CMK (cell line): ENCODE measurements around the gene CCDC191.

Experiments used
- DNase-seq: peaks from one replicate; pipeline ENCODE4 v3.0.0-alpha.2; 2010; ENCODE audit warnings: low read depth

Gene CCDC191

DNA sequence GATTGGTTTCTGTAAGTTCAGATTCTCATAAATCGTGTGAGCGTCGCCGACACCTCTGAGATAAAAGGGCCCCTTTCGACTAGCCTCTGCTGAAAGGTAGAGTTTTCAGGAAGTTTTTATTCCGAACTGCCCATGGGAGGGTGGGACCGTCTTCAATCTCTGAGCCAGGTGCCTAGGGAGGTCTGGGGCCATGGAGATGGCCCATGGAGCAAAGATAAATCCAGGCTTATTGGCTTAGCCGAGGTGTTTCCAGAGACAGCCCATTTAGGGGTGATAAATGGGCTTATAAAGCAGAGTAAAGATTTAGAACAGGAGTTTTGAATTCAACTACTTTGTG is 653 bp upstream of the CCDC191 start:
- no peak for DNase-seq

DNA sequence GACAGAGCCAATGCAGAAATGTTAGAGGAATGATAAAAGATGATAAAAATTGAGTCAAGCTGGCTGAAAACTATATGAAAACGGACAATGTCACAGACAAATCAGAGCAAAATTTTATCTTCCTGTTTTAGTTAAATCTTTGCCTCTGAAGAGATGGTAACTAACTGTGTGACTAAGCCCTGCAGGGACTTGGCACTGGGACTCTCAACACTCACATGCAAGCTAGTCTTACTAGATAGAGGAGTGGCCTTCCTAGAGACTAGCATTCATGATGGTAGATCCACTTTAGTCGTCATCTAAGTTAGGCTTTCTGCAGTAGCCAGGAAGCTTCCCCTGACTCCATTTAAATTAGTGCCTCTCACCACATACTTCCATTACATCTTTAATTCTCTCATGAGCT is 4.1 kb downstream of the CCDC191 start:
- no peak for DNase-seq

DNA sequence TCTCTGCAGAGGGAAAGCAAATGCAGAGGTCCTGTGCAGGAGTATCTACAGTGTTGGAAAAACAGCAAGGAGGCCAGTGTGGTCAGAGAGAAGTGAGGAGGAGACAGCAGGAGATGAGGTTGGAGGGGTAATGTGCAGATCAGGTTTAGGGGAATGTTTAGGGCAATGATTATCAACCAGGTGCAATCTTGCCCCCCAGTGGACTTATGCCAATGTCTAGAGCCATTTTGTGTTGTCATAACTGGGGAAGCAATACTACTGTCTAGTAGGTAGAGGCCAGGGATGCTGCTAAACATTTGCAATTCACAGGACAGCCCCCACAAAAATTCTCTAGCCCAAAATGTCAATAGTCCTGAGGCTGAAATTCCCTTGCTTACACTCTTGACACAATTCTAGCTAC is 13.1 kb downstream of the CCDC191 start:
- DNase-seq = no peak

DNA sequence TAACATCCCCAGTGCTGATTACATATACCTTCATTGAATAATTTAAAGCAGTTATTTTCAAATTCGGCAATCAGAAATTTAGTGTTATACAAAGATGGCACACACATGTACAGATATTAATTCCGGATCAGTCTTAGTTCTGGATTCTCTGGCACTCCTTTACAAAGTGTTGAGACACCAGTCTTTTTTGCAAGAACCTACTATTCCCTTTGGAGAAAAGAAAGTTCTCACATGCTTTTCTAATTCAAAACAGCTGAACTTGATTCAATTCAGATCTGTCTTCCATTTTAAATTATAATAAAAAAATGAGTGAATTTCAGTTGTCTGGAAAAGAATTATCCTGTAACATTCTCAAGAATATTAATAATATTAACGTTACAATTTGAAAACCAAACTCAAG is 20.4 kb downstream of the CCDC191 start:
- no peak for DNase-seq

DNA sequence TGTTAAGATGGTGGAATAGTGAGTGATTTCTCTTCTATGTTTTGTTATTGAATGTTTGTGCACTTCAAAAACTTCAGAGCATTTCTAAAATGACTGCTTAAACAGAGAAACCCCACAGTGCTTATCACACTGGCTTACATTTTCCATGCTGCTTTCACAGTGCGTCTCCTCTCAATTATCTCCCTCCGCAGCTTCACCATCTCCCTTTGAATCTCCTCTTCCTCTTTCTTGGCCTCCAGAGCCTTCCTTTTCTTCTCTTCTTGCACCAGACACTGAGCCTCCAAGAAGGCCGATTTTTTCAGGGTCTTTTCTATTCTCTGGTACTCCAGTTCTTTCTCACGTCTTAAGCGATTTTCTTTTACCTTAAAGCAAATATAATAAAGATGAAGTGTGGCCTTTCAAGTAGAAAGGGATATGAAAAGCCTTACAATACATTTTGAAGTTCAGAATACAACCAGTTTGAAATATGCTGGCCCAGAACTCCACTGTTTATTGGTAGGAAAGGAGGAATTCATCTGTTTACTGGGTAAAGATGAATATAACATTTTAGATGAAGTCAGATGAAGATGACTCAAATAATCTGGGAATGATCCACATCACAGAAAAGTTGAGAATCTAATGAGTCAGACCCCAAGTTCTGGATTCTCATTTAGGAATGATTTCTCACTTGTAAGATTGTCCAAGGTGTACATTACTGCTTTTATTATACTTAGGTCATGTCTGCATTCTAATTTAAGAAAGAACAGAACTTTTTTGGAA is 21.4 kb downstream of the CCDC191 start:
- DNase-seq = no peak

DNA sequence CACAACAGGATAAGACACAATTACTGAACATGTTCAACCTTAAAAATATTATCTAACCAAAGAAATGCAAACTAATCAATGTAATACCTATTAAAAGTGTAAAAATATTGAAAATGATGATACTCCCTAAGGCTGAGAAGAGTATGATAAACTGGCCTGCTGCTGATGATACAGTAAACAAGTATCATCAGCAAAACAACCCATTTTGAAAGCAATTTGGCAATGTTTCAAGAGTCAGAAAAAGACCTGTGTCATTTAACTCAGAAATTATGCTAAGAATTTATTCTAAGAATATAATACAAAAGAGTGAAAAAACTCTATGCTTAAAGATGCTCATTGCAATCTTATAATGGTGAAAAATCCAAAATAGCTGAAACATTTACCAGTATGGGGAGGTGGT is 22.1 kb downstream of the CCDC191 start:
- no peak for DNase-seq

DNA sequence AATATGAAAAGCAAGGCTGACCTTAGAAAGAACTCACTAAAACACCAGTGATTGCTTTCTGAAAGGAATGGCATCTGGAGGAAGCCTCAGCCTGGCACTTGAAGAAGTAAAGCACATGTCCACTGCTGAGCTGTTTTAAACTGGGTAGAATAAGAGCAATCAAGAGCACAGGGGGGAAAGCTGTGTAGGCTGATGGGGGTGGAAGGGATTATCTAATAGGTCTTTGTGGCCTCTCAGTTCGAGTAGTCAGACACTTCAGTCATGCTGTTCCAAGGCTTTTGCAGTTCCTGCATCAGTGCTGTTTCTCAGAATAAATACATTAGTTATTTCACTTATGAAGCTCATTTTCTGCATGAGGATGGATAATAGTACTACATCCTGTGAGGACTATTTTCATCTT is 22.6 kb downstream of the CCDC191 start:
- no peak for DNase-seq

DNA sequence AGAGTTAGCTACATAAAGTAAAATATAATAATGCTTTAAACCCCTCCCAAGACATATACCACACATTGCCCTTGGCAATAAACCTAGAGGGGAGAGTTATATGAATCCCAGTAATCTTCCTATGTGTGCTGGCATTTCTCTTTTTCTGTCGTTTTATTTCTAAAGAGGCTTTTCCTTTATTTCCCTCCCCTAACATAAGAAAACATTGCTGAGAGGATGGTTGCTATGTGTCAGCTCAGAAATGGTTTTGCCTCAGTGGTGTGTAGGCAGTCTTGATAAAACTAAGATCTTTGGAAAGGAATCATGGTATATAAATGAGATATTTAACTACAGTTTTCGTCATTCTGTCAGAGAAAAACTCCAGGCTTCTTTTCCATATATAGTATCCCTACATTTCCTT is 30.0 kb downstream of the CCDC191 start:
- DNase-seq = no peak

DNA sequence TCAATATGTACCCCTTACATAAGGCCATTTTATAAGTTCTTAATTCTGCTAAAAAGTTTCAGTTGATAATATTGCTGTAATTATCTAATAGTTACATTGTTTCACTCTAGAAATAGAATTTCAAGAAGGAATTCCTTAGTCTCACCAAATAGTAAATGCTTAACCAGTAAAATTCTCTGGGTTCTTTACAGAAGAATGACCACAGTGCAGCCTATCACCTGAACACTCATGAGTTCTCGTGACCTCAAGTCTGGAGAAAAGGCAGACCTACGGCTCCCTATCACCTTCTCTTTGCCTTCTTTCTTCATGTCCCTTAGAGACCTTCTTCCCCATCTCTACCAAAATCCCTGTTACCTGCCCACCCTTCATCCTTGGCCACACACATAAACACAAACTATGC is 30.9 kb downstream of the CCDC191 start:
- no peak for DNase-seq

DNA sequence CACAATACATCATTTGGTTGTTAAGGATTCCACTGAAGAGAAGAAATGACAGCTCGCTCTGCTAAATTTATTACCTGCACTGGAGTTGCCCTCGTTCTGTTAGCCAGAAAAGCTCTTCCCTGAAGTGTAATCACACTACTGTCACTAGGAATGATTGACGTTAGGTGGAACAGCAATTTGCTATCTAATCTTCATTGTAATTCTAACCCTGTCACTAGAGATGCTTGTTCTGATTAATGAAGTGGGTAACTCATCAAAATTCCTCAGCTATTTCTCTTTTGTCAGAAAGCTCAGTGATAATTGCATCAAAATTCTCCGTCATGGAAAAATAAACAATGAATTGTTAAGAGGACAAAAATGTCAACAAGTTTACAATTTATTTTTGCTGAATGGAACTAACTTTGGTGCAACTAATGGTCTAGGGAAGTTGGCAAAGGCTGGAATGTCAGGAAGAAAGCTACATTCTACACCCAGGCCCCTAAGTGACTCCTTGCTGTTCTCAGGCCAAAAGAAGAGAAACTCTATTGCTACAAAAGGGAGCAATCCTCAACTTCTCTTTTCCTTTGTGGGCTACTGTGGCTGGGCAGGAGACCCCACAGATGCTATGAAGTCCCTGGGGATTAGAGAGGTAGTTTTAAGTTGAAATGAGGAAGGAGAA is 34.1 kb downstream of the CCDC191 start:
- no peak for DNase-seq

DNA sequence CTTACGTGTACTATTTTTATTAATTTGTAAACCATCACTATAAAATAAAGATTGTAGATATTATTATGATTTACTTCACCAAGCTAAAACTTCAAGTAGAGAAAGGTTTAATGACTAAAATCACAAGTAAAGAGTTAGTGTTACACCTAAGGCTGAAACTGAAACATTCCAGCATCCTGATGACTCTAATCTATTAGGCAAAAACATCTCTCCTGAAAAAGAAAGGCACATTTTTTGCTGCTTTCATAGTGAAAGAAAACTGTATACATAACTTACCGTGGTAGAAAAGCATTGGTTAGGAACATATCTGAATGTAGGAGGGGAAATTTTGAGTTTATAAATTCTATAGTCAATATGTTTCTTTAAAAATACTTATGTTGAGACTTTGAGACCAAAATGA is 35.4 kb downstream of the CCDC191 start:
- no peak for DNase-seq

DNA sequence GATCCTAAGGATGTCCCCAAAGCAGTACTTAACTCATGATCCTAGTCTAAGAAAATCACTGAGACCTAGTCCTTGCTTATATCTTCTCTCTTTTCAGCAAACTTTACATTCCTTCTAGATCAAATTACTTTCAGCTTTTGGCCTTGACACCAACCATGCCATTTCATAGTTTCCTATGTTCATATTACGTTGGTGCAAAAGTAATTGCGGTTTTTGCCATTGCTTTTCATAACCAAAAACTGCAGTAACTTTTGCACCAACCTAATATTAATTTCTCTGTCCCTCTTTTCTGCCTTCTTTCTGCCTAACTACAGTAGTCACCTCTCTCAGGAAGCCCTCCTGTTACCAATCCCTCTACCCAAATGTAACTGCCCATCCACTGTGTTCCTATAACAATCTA is 36.8 kb downstream of the CCDC191 start:
- DNase-seq = no peak

DNA sequence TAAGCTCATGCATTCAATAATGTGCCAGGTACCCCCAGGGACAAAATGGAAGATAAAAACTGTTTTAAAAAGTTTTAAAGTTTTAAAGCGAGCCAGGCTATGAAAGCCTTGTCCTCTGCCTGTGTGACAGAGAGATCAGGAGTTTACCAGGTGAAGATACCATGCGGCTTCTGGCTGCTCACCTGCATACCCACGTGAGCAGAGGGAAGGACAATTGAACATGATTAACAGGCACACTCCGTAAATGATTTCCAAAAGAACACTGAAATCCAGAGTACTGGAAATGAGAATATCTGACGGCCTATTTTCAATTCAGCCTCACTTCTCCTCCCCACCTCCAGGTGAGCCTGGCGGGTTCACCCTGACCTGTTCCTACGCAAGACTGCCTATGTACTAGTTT is 42.1 kb downstream of the CCDC191 start:
- no peak for DNase-seq

DNA sequence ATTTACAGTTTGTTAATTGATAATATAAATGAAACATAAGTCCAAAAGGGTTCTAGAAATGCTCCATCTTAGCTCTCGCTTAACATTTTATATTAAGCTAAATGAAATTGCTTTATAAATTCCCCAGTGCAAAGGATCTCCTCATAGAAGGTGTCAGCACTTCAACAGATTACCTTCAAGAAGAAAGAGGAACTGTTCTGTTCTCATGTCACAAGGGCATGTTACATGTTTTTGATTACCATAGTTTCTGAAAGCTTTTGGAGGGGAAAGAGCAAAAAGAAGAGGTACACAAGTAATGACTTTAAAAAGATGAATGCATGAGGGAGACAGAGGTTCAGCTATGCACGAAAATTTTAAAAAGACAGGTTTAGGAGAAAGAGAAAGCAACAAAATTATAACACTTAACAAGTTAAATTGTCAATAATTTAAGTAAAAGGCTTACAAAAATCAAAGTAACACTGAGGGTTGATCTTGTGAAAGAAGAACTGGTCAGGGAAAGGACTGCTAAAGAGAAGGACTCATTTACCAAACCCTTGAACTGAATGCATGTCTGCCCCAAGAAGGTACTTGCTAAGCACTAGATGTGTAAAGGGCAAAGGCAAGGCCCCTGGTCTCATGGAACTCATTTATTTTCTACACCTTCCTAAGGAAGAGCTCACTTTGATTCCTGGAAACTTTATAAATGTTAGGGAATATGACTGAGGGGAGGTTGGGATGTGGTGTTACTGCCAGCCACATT is 45.1 kb downstream of the CCDC191 start:
- no peak for DNase-seq

DNA sequence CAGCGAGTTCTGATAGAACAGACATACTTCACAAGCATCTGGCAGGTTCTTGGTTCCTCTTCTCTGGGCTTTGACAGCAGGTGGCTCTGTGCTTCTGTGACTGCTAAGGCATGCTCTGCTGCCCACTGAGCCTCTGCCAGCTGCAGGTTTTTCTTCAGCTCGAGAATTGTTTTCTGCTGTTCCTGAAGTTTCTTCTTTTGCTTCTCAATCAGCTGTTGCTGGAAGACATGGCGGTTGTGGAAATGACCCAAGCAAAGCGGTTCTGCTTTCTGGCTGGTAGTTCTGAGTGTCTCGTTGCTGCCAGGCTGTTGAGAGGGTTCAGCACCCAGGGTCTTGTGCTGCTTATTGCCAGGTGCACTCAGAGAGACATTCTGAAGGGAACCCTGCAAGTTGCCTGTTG is 50.8 kb downstream of the CCDC191 start:
- DNase-seq = no peak

DNA sequence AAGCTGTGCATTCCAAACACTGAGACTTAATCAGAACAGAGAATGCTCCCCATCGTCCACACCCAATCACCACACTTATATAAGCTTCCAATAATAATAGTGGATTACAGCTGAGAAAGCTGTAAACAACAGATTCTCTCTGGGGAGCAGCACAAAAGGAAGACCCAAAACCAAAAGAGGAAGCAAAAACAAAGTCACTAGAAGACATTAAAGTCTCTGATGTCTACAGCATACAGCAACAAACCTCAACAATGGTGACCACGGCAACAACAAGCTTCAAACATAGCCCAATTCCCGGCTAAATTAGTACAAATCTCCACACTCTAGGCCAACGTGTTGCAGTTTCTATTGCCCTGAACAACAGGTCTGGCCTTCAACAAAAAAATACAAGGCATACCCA is 70.8 kb downstream of the CCDC191 start:
- DNase-seq = no peak

DNA sequence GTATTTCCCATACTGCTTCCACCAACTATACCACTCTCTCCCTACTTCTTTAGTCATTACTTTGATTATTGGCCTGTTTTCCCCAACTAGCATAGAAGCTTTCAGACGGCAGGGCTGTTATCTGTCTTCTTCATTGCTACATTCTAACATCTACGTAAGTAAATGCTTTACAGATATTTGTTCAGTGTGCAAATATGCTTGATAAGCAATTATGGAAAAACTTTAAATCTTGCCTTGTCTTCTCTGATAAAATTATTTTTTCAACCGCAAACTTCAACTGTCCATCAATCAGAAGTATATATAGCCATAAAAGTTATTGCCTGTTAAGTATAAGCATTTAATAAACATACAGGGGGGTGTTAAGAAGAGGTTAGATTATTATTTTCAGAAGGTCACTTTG is 72.8 kb downstream of the CCDC191 start:
- no peak for DNase-seq

DNA sequence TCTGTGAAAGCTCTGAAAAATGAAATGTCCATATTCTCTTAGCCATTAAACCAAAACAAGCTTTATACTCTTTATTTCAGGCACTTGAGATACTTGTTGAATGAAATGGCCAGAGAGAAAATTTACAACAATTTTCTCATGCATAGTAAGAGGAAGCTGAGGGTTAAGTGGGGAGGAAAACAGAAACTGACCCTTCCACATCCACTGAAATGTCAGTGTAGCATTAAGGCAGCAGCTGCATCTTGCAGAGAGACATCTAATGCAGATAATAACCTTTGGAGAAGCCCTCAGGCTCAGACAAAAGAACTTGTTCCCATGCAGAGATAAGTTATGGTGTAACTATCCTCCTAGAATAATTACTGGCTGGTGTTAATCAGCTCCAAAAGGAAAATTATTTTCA is 74.5 kb downstream of the CCDC191 start:
- no peak for DNase-seq

DNA sequence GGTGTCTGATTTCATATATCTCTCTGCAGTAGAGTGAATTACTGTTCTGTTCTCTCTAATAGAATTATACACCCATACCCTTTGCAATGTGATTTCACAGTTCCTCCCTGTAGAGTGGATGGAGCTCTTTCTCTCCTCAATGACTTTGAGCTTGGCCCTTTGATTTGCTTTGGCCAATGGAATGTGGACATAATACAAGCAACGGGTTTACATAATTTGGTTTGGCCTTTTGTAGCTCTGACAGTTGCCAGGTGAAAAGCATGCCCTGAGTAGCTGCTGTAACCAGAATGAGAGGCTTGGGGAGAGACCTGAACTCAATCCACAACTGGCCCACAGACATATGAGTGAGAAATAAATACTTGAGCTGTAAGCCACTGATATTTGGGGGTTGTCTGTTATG is 76.4 kb downstream of the CCDC191 start:
- no peak for DNase-seq

DNA sequence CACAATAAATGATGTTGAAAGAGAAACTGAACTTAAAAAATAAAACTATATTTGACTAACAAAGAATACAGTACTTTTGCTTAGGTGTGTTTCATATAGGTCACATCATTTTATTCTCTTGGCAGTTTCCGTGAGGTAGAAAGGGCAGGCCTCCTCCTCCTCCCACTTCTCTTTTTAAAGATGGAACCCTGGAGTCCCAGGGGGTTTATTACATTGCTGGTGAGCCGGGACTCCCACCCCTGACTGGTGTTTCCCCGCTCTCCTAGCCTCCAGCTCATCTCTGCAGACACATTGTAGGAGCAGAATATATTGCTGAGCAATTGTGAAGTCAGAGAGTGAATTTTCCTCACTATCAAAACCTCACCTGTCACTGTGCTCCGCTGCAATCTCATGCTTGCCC is 78.5 kb downstream of the CCDC191 start:
- no peak for DNase-seq

DNA sequence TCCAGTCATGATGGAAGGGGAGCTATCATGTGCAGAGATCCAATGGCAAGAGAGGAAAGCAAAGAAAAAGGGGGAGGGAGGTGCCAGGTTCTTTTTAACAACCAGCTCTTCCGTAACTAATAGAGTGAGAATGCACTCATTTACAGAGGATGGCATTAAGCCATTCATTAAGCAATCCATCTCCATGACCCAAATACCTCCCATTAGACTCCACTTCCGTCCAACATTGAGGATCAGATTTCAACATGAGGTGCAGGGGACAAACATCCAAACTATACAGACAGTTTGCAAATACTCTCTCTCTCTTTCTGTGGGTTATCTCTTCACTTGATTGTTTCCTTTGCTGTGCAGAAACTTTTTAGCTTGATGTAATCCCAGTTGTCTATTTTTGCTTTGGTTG is 87.3 kb downstream of the CCDC191 start:
- no peak for DNase-seq

DNA sequence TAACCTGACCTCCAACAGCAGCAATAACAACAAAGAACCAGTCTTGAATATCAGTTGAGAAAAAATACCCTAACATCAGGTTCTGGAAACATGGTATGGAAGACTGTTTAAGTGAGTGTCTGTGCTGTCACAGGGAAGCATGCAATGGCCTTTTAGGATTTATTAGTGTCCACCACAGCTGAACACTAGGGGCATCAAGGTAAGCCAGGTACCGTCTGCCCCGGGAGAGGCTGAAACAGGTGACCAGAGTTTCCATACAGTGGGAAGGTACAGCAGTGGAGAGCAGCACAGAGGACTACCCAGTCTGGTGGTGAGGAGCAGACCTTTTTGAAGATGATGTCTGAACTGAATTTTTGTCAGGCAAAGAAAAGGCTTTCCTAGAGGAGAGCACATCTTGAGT is 90.2 kb downstream of the CCDC191 start:
- DNase-seq = no peak

DNA sequence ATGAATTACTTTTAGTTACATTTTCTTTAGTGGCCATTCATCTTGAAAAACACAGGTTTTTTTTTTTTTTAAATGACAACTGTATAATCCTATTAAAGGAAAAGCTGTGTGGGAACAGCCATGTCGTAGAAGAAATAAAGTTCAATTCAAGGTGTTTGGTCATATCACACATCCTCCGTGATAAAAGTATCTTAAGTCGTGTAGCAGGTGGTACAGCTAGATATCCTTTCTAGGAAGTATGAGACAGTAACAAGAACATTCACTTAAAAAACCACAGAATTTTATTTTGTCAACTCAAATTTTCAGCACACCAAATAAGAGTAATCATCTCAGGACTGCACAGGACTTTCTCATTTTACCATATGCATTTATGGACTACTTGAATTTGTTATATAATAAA is 92.4 kb downstream of the CCDC191 start:
- DNase-seq = no peak
